SH-SY5Y (cell line): Measurements from ENCODE around the gene C14orf119.

Source experiments
- GATA2 ChIP-seq: IDR thresholded peaks from 2 replicates; pipeline ENCODE4 v1.6.1; 2011; ENCODE audit warnings: mild to moderate bottlenecking, low read depth, low read length
- GATA3 ChIP-seq: IDR thresholded peaks from 2 replicates; pipeline ENCODE4 v1.6.1; 2011; ENCODE audit warnings: low read depth, mild to moderate bottlenecking, low read length, moderate library complexity

The C14orf119 gene

GRCh38 chr14:23068789-23069412 is 26.4 kb upstream of the C14orf119 start:
- no peak for TF ChIP-seq GATA2
- TF ChIP-seq GATA3 = no peak

DNA sequence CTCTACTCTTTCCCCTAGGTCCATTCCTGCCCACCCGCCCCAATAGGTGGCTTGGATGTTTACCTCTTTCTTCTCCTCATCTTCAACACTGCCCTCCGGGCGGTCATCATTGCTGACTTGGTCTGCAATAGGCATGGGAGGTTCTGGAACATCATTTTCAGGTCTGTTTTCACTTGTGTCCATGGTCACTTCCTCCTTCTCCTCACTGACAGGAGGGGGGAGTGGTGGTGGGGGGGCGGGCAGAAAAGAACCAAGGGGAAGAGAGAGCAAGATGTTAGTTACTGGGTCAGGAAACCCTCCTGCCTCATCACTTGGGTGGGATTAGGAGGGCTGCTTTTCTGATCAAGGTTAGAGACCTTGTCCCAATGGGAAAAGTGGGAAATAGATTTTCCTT is 25.9 kb upstream of the C14orf119 start:
- TF ChIP-seq GATA3 (no peak), GATA2 (no peak)

DNA sequence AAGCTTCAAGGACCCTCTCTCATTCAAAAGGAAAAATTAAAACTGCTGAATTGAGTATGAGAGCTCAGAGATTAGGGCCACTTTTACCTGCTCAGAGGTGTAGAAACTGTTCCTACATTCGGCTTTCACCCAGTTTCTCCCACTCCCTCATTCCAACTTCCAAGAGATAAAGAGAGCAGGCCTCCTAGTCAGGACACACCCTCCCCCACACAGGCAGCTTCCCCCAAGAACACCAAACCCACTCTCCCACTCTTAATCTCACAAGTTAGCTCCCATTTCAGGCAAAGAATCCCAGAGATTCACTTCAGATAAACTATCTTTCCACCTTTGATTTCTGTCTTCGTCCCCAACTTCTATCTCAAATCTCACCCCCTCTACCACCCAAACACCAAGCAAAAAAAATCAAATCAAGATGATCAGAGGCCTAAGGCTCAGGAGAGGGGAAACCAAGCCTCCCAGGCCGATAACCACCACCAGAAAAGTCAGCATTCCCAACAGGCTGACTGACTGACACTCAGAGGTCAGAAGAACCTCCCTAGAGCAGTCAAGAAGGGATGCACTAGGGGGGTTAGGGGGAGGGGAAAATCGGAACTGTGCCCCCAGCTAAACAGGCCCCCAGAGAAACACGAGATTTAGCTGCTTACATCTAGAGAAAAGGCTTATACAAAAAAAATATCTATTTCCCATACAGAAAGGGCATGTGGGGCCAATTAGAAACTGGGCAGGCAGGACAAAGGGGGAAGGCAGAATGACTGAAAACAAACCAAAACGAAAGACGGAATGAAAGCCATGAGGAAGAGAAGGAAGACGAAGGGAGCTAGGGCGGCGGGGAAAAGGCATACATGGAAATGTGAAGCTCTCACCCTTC is 24.8 kb upstream of the C14orf119 start:
- TF ChIP-seq GATA2 (no peak), GATA3 (no peak)

GRCh38 chr14:23071244-23071920 is 23.9 kb upstream of the C14orf119 start:
- no peak for TF ChIP-seq GATA3
- no peak for TF ChIP-seq GATA2

GRCh38 chr14:23071921-23072539 is 23.3 kb upstream of the C14orf119 start:
- no peak for TF ChIP-seq GATA3
- no peak for TF ChIP-seq GATA2

GRCh38 chr14:23074906-23075305 is 20.4 kb upstream of the C14orf119 start:
- no peak for TF ChIP-seq GATA2

DNA sequence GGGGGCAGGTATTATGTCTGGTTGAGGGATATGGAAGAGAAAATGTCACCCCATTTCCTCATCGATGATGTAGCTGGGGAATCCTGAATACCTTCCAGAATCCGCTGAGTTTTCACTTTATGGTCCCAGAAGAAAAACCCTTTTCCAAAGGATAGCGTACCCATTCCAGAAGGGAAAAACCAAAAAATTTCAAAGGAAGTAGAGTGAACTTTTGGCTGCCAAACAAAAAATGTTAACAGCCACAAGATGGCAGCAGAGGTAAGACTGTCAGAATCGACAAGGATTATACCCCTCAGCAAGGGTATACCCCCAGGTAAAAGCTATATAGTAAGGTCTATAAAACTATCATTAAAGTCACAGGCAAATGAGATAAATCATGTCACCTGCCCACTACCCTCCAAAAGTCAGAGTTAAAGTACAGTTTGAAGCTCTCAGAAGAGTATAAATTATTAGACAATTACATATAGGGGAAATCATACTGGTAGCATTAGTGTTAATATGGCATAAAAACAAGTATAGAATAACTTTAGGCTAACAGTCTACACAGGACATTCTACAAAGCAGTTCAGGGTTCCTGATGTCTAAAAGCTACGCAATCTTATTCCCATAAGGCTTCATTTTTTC is 18.4 kb upstream of the C14orf119 start:
- TF ChIP-seq GATA2 (no peak), GATA3 (no peak)

DNA sequence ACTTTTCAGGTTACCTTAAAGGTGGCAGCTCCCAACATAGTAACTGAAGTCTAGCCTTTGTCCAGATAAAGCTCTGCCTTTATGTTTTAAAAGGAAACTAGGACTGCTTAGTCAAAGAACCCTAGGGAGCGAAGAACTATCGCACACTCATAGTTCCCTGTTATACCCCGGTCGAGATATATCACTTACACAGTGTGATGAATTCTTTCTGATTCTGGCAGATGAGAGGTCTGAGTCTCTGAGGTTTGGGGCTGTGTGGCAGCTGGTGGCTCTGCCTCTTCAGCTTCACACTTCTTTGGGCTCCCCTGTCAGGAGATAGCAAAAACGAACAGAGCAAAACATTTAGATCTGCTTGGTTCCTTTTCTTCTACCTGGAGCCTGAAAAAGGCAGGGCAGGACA is 17.3 kb upstream of the C14orf119 start:
- TF ChIP-seq GATA3 = no peak
- TF ChIP-seq GATA2 = no peak

GRCh38 chr14:23078692-23079116 is 16.6 kb upstream of the C14orf119 start:
- TF ChIP-seq GATA2 (no peak), GATA3 (no peak)

GRCh38 chr14:23079716-23080115 is 15.6 kb upstream of the C14orf119 start:
- TF ChIP-seq GATA3 (no peak), GATA2 (no peak)

- TF ChIP-seq GATA3 (no peak), GATA2 (no peak)
Observed at GRCh38 chr14:23080474-23080873, 14.8 kb upstream of the C14orf119 start.

- no peak for TF ChIP-seq GATA3
- TF ChIP-seq GATA2 = no peak
Observed at GRCh38 chr14:23085458-23085857, 9.8 kb upstream of the C14orf119 start.

GRCh38 chr14:23086565-23086964 is 8.7 kb upstream of the C14orf119 start:
- TF ChIP-seq GATA3 = no peak
- no peak for TF ChIP-seq GATA2

DNA sequence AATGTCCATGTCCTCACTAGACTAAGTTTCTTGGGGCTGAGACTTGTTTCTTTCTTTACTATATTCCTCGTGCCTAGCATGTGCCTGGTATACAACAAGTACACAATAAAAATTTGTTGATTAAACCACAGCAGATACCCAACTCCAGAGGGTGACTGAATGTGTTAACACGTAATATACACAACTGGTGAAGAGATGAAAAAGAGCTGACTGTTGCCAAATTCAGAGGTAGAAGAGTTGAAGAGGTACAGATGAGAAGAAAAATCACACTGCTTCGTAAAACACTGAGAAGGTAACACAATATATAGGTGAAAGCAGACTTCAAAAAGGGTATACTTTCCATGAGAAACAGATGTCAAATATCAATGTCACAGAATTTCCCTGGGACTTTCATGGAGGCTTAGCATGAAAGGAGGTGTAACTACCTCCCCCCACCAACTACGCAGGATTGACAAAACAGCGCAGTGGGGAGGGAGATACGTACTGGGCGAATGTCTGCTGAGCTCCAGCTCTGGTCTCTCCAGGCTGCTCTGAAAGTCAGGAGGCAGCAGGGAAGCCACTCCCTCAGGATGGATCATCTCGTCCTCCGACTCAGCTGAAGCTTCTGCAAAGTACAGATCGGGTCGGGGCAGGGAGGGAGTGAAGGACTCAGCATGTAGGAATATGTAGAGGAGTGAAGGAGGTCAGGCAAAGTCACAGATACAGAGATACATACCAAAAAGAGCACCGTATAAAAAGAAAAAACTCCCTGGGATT is 5.6 kb upstream of the C14orf119 start:
- no peak for TF ChIP-seq GATA3
